HG03060 (cell line): ENCODE measurements around the gene PLEKHG1.

Experiments
- ATAC-seq: cut with Tn5 transposase; IDR thresholded peaks from one replicate; pipeline ENCODE4 v1.9.1; 2021; ENCODE audit warnings: low read depth, moderate number of reproducible peaks; ENCODE audit not compliant: unreplicated experiment

PLEKHG1 gene

DNA sequence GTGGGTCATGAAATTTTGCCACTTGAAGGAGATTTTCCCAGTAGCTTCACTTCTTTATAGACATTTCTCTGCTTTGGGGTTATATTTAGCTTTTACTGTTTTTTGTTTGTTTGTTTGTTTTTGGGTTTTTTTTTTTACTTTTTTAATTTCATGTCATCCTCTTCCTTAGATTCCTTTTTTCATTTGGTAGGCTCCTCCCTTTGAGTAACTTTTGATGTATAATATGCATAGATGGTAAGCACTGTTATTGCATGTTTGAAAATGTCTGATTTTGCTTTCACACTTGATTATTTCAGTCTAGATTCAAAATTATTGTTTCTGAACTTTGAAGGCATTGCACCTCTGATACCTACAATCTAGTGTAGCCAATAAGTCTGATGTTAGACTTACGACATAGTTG lies 37.6 kb downstream of the PLEKHG1 start:
- no peak for ATAC-seq

GRCh38 chr6:150638267-150638666 lies 38.6 kb downstream of the PLEKHG1 start:
- ATAC-seq = no peak

GRCh38 chr6:150638765-150639164 lies 39.1 kb downstream of the PLEKHG1 start:
- no peak for ATAC-seq

- ATAC-seq = no peak
Observed at GRCh38 chr6:150639823-150640331, 40.2 kb downstream of the PLEKHG1 start.

DNA sequence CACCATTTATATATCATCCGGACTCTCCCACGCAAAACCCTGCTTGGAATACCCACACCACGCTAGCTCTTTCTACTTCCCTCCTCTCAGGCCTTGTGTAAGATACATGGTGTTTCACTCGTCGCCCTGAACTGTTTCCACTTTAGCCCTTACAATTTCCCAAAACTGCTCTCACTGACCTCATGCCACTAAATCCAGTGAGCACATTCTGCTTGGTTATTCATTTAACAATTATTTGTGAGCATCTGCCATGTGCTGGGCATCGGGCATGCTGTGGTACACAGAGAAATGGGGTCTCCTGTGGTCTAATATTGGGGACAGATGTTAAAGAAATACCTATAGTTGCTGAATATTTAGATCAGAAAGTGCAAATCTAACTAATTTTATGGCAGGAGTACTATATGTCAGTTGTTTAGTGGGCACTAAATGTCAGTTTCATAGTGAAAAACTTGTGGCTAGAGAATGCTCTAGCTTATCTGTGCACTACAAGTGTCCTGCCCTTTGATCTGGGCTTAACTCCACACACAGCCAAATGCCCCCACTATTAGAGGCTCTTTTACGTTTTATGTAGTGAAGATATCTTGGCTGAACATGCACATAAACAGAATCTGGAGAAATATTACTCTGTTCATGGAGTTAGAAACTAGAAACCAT lies 41.0 kb downstream of the PLEKHG1 start:
- no peak for ATAC-seq

DNA sequence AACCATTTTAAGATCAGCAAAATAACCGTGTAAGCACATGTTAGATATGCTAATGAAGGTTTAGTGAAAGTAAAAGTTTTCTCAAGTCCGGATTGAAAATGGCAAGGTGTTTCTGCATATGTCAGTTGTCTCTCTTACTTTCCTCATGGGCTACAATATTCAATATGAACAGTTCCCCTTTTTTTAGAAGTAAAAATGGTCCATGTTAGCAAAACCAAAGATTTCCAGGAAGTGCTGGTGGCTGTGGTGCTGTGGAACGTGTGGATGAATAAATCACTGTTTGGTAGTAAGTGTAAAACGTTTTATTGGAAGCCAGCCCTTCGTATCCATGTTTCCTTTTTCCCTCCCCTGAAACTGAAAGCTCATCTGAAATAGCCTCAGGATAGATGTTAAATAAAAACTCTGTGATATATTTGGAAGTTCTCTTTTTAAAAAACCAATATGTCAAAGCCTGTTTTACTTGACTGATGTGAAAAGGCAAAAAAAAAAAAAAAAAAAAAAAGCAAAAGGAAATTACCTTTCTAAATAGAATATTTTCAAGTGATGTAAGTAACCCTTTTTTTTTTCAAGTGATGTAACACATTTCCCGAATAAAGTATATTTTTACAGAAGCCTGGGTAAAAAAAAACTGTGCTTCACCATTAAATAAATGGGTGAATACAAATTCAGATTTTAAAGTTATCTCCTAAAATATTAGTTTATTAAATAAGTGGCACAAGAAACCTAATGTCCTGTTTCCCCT lies 41.9 kb downstream of the PLEKHG1 start:
- ATAC-seq = no peak

DNA sequence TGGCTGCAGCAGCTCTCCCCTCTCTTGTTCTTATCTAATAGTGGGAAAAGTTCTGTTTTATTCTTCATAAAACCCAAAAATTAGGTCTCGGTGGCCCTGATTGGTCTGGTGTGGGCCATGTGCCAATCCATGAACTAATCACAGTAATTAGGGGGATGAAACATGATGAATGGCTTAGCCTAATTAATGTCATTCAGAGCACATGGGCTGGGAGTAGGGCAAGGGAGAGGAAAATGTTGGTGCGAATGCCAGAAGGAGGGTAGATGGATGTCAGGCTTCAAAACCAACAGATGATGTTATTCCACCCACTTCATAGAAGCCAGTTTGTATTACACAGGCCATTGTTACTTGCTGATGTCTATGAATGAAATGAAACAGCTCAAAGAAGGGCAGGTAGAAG lies 46.5 kb downstream of the PLEKHG1 start:
- no peak for ATAC-seq

GRCh38 chr6:150647051-150647450 lies 47.4 kb downstream of the PLEKHG1 start:
- ATAC-seq = no peak
